Astrocyte (in vitro differentiated cells and primary cell): ENCODE measurements around the gene NECTIN1. TPM values are rescaled to one million over a fixed set of nuclear protein-coding genes. Genes with fewer than 3 reads are reported as not detected.

ENCODE experiments used
- DNase-seq: peaks from one replicate; pipeline ENCODE4 v3.0.0-alpha.2; 2010; ENCODE audit warnings: low read depth
- FAIRE-seq: peaks from 2 replicates; lab custom pipeline; 2011; peaks lifted over from hg19 to GRCh38; lab: Jason Lieb, UNC
- H2AFZ ChIP-seq: 2 replicates; pipeline ENCODE4 v1.6.0; 2012; ENCODE audit warnings: low read depth, low read length, inconsistent platforms
- H3K27ac ChIP-seq: 2 replicates; pipeline ENCODE4 v1.5.1; 2011; ENCODE audit warnings: low read depth, low read length, inconsistent platforms
- H3K27me3 ChIP-seq: 2 replicates; pipeline ENCODE4 v1.6.0; 2011; ENCODE audit warnings: low read length, inconsistent platforms; ENCODE audit not compliant: insufficient read depth
- H3K36me3 ChIP-seq: 2 replicates; pipeline ENCODE4 v1.5.1; 2011; ENCODE audit warnings: low read length, inconsistent platforms; ENCODE audit not compliant: insufficient read depth
- H3K4me1 ChIP-seq: 2 replicates; pipeline ENCODE4 v1.5.1; 2011; ENCODE audit warnings: low read length, inconsistent platforms; ENCODE audit not compliant: insufficient read depth
- H3K4me2 ChIP-seq: 2 replicates; pipeline ENCODE4 v1.6.0; 2012; ENCODE audit warnings: low read length, inconsistent platforms
- H3K4me3 ChIP-seq: 2 replicates; pipeline ENCODE4 v1.5.1; 2011; ENCODE audit warnings: low read depth, mild to moderate bottlenecking, low read length, inconsistent platforms; ENCODE audit not compliant: insufficient read depth
- H3K79me2 ChIP-seq: 2 replicates; pipeline ENCODE4 v1.6.0; 2012; ENCODE audit warnings: mild to moderate bottlenecking, low read length, inconsistent platforms; ENCODE audit not compliant: insufficient read depth
- H3K9ac ChIP-seq: 2 replicates; pipeline ENCODE4 v1.6.0; 2012; ENCODE audit warnings: mild to moderate bottlenecking, low read length, inconsistent platforms
- H3K9me3 ChIP-seq: 2 replicates; pipeline ENCODE4 v1.5.1; 2012; ENCODE audit warnings: low read depth, mild to moderate bottlenecking, low read length, inconsistent platforms; ENCODE audit not compliant: insufficient read depth
- H4K20me1 ChIP-seq: 2 replicates; pipeline ENCODE4 v1.6.0; 2012; ENCODE audit warnings: low read length, inconsistent platforms; ENCODE audit not compliant: insufficient read depth
- H3K27ac Mint-ChIP-seq: one replicate; pipeline ENCODE4 v1.8.0; 2021; ENCODE audit warnings: mild to moderate bottlenecking, mixed read lengths; ENCODE audit not compliant: unreplicated experiment
- H3K27me3 Mint-ChIP-seq: one replicate; pipeline ENCODE4 v1.8.0; 2021; ENCODE audit warnings: low read depth, mixed read lengths; ENCODE audit not compliant: unreplicated experiment
- H3K36me3 Mint-ChIP-seq: one replicate; pipeline ENCODE4 v1.8.0; 2021; ENCODE audit warnings: low read depth, mixed read lengths; ENCODE audit not compliant: unreplicated experiment
- H3K4me1 Mint-ChIP-seq: one replicate; pipeline ENCODE4 v1.8.0; 2021; ENCODE audit warnings: low read depth, mixed read lengths; ENCODE audit not compliant: unreplicated experiment
- H3K4me3 Mint-ChIP-seq: one replicate; pipeline ENCODE4 v1.8.0; 2021; ENCODE audit warnings: mild to moderate bottlenecking, moderate library complexity, mixed read lengths; ENCODE audit not compliant: unreplicated experiment
- H3K9me3 Mint-ChIP-seq: one replicate; pipeline ENCODE4 v1.8.0; 2021; ENCODE audit warnings: mild to moderate bottlenecking, mixed read lengths; ENCODE audit not compliant: unreplicated experiment
- EZH2 ChIP-seq: IDR thresholded peaks from 2 replicates; pipeline ENCODE4 v1.6.1; 2012; ENCODE audit warnings: mild to moderate bottlenecking, low read length, inconsistent platforms; ENCODE audit not compliant: insufficient read depth
- total RNA-seq: library from RNA; stranded (reverse); gene quantifications from 2 replicates; pipeline ENCODE4 v1.2.1, GENCODE V29; 2021
- TF ChIP-seq, protein P1 (sequence below): IDR thresholded peaks from 2 replicates; pipeline ENCODE4 v1.5.1; 2011; ENCODE audit warnings: low read depth, mild to moderate bottlenecking, inconsistent platforms, low read length, moderate library complexity; ENCODE audit not compliant: insufficient read depth

The NECTIN1 gene
- total RNA-seq, 1 donor from 2014 or later: 17.7 TPM

DNA sequence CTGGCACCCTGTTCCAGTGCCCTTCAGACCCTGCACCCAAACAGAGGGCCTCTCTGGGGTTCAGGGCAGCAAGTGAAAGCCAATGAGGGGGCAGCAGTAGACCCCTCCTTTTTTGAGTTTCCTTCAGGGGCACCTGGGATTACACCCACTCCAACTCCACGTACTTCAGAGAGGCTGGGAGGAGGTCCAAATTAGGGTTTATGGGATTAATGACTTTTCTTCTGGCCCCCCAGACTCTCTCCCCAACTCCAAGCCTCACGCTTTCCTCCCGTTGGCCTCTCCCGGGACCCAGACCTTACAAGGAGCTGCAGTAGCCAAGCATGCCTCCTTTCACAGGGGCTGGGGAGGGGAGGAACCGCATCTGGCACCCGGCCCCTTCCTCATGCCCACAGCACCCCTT lies 101.7 kb downstream of the NECTIN1 start:
- no peak for DNase-seq
- H3K27me3 Mint-ChIP-seq: peaks cover 51% of the 10 kb centered on the region
- no peak overlapping the region for H3K4me2 ChIP-seq
- no peaks in the 10 kb centered on the region for H3K36me3 Mint-ChIP-seq
- TF ChIP-seq, protein P1, sequence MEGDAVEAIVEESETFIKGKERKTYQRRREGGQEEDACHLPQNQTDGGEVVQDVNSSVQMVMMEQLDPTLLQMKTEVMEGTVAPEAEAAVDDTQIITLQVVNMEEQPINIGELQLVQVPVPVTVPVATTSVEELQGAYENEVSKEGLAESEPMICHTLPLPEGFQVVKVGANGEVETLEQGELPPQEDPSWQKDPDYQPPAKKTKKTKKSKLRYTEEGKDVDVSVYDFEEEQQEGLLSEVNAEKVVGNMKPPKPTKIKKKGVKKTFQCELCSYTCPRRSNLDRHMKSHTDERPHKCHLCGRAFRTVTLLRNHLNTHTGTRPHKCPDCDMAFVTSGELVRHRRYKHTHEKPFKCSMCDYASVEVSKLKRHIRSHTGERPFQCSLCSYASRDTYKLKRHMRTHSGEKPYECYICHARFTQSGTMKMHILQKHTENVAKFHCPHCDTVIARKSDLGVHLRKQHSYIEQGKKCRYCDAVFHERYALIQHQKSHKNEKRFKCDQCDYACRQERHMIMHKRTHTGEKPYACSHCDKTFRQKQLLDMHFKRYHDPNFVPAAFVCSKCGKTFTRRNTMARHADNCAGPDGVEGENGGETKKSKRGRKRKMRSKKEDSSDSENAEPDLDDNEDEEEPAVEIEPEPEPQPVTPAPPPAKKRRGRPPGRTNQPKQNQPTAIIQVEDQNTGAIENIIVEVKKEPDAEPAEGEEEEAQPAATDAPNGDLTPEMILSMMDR: no peak
- TF ChIP-seq EZH2: no peak
- no peak overlapping the region for H2AFZ ChIP-seq
- H3K4me3 ChIP-seq: no peak overlapping the region
- H3K27me3 ChIP-seq: peaks cover 2% of the 10 kb centered on the region
- H3K27ac ChIP-seq: no peak overlapping the region
- no peaks in the 10 kb centered on the region for H3K4me1 ChIP-seq
- FAIRE-seq: no peak
- H3K4me3 Mint-ChIP-seq: no peak overlapping the region
- H3K27ac Mint-ChIP-seq: no peak overlapping the region
- peaks cover 10% of the 10 kb centered on the region for H3K4me1 Mint-ChIP-seq
- no peak overlapping the region for H3K9ac ChIP-seq
- H3K79me2 ChIP-seq: no peaks in the 10 kb centered on the region
- H3K9me3 Mint-ChIP-seq: peaks cover 4% of the 10 kb centered on the region
- no peaks in the 10 kb centered on the region for H3K9me3 ChIP-seq
- H4K20me1 ChIP-seq: no peaks in the 10 kb centered on the region
- no peaks in the 10 kb centered on the region for H3K36me3 ChIP-seq

DNA sequence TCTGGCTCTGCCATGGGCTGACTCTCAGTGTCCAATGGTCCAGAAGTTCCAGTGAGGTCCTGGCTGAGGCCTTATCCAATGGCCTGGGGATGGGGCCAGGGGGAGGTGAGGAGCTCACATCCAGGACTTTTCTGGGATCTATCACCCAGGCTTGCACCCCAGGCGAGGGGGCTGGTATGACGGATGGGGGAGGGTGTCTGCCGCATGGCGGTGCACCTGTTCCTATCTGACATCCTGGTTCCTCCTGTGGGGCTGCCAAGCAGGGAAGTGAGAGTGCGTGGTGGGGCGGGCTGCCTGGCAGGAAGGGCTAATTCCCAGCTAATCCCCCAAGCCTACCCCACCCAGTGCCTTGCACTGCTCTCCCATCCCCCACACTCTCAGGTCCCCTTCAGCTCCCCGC lies 102.1 kb downstream of the NECTIN1 start:
- no peaks in the 10 kb centered on the region for H3K79me2 ChIP-seq
- Mint-ChIP-seq H3K27ac (no peak overlapping the region), H3K27me3 (peaks cover 52% of the 10 kb centered on the region), H3K4me3 (no peak overlapping the region), H3K9me3 (peaks cover 2% of the 10 kb centered on the region), H3K36me3 (no peaks in the 10 kb centered on the region), H3K4me1 (peaks cover 10% of the 10 kb centered on the region)
- H3K9me3 ChIP-seq: no peaks in the 10 kb centered on the region
- no peak for TF ChIP-seq EZH2
- TF ChIP-seq, protein P1: no peak
- H3K9ac ChIP-seq: no peak overlapping the region
- no peaks in the 10 kb centered on the region for H3K36me3 ChIP-seq
- H3K4me1 ChIP-seq: no peaks in the 10 kb centered on the region
- FAIRE-seq (no peak), DNase-seq (no peak)
- H3K27ac ChIP-seq: no peak overlapping the region
- no peaks in the 10 kb centered on the region for H4K20me1 ChIP-seq
- no peak overlapping the region for H3K4me2 ChIP-seq
- no peak overlapping the region for H3K4me3 ChIP-seq
- H2AFZ ChIP-seq: no peak overlapping the region
- H3K27me3 ChIP-seq: peaks cover 2% of the 10 kb centered on the region

GRCh38 chr11:119626197-119626841 lies 102.7 kb downstream of the NECTIN1 start:
- H3K9me3 Mint-ChIP-seq: no peaks in the 10 kb centered on the region
- FAIRE-seq: no peak
- H2AFZ ChIP-seq: no peak overlapping the region

More at GRCh38 chr11:119626197-119626841, 102.7 kb downstream of the NECTIN1 start:
- Histone ChIP-seq H3K79me2 (no peaks in the 10 kb centered on the region), H3K9me3 (no peaks in the 10 kb centered on the region), H3K27ac (no peak overlapping the region), H3K4me2 (no peak overlapping the region), H3K4me1 (no peaks in the 10 kb centered on the region), H3K4me3 (no peak overlapping the region), H3K27me3 (peaks cover 2% of the 10 kb centered on the region), H4K20me1 (no peaks in the 10 kb centered on the region), H3K9ac (no peak overlapping the region), H3K36me3 (no peaks in the 10 kb centered on the region)
- no peaks in the 10 kb centered on the region for H3K36me3 Mint-ChIP-seq
- no peak overlapping the region for H3K27ac Mint-ChIP-seq
- peaks cover 55% of the 10 kb centered on the region for H3K27me3 Mint-ChIP-seq
- no peak for DNase-seq
- no peak for TF ChIP-seq EZH2
- TF ChIP-seq, protein P1: no peak
- no peak overlapping the region for H3K4me3 Mint-ChIP-seq
- H3K4me1 Mint-ChIP-seq: peaks cover 10% of the 10 kb centered on the region
